ENCODE results near the gene NADK. TPM values are rescaled to one million over a fixed set of nuclear protein-coding genes. Genes with fewer than 3 reads are reported as not detected.
"Not testable (repeated sequence)": the region's sequence is repeated elsewhere in the genome, so short reads cannot be mapped to it uniquely, and the experiment has no call there.

The NADK gene
- total and polyA plus RNA-seq, 2 experiments from 2014 or later: 43.0 to 43.1 TPM

- Histone ChIP-seq H3K36me3 (ENCODE audit: low read depth) (no peaks in the 10 kb centered on the region), H3K79me2 (ENCODE audit: insufficient read depth) (peaks cover 23% of the 10 kb centered on the region), H3K9me3 (ENCODE audit: low read depth) (no peaks in the 10 kb centered on the region), H3K4me1 (ENCODE audit: insufficient read depth) (no peaks in the 10 kb centered on the region), H3K9ac (no peak overlapping the region), H3K4me3 (no peak overlapping the region), H2AFZ (no peak overlapping the region), H3K27me3 (replicated peaks; ENCODE audit: insufficient read depth) (no peaks in the 10 kb centered on the region), H3K9me2 (ENCODE audit: insufficient read depth) (no peaks in the 10 kb centered on the region), H3K4me2 (ENCODE audit: unreplicated experiment) (no peak overlapping the region), H3F3A (ENCODE audit: insufficient read depth) (no peaks in the 10 kb centered on the region), H3K27ac (no peak overlapping the region), H4K20me1 (ENCODE audit: insufficient read depth) (no peaks in the 10 kb centered on the region)
- in situ Hi-C loops (cut with MboI): no loop called here
- DNase-seq: no peak
- no peak for TF ChIP-seq EZH2phosphoT487 (IDR thresholded peaks at IDR 0.05; ENCODE audit: insufficient read depth, low read depth)
- TF ChIP-seq EZH2 (IDR thresholded peaks at IDR 0.05; ENCODE audit: insufficient read depth, poor library complexity, severe bottlenecking): no peak
- 94 to 97% methylated on average over 44 to 46 of the region's 49 CpGs for WGBS, 2 experiments (ENCODE audit: low coverage in 1 of 2, low lambda C conversion rate in 2 of 2, missing lambda C conversion rate in 2 of 2)
Measured at GRCh38 chr1:1754051-1754815, 24.0 kb downstream of the NADK start.

GRCh38 chr1:1753607-1754005 is 24.7 kb downstream of the NADK start:
- Histone ChIP-seq H2AFZ (no peak overlapping the region), H4K20me1 (ENCODE audit: insufficient read depth) (no peaks in the 10 kb centered on the region), H3F3A (ENCODE audit: insufficient read depth) (no peaks in the 10 kb centered on the region), H3K9me2 (ENCODE audit: insufficient read depth) (no peaks in the 10 kb centered on the region), H3K4me1 (ENCODE audit: insufficient read depth) (no peaks in the 10 kb centered on the region), H3K27me3 (replicated peaks; ENCODE audit: insufficient read depth) (no peaks in the 10 kb centered on the region), H3K36me3 (ENCODE audit: low read depth) (no peaks in the 10 kb centered on the region), H3K79me2 (ENCODE audit: insufficient read depth) (peaks cover 16% of the 10 kb centered on the region), H3K4me2 (ENCODE audit: unreplicated experiment) (no peak overlapping the region), H3K4me3 (no peak overlapping the region), H3K9me3 (ENCODE audit: low read depth) (no peaks in the 10 kb centered on the region), H3K9ac (no peak overlapping the region), H3K27ac (no peak overlapping the region)
- in situ Hi-C loops (cut with MboI): no loop called here
- TF ChIP-seq EZH2phosphoT487 (IDR thresholded peaks at IDR 0.05; ENCODE audit: insufficient read depth, low read depth) (no peak), EZH2 (IDR thresholded peaks at IDR 0.05; ENCODE audit: insufficient read depth, poor library complexity, severe bottlenecking) (no peak)
- no peak for DNase-seq
- WGBS, 2 experiments (ENCODE audit: low coverage in 1 of 2, low lambda C conversion rate in 2 of 2, missing lambda C conversion rate in 2 of 2): 94 to 98% methylated on average over 16 of the region's 16 CpGs

- 0 out of 2 replicates have a peak, but pooled peaks cover 9% of the 10 kb centered on the region for H3K79me2 ChIP-seq (ENCODE audit: insufficient read depth)
- H3K4me2 ChIP-seq (ENCODE audit: unreplicated experiment): no peak overlapping the region
- in situ Hi-C loops (cut with MboI): no loop called here
- no peaks in the 10 kb centered on the region for H3K9me3 ChIP-seq (ENCODE audit: low read depth)
- no peak for TF ChIP-seq EZH2 (IDR thresholded peaks at IDR 0.05; ENCODE audit: insufficient read depth, poor library complexity, severe bottlenecking)
- no peak for TF ChIP-seq EZH2phosphoT487 (IDR thresholded peaks at IDR 0.05; ENCODE audit: insufficient read depth, low read depth)
- DNase-seq: no peak
- no peaks in the 10 kb centered on the region for H3K4me1 ChIP-seq (ENCODE audit: insufficient read depth)
- no peak overlapping the region for H3K9ac ChIP-seq
- no peaks in the 10 kb centered on the region for H3K36me3 ChIP-seq (ENCODE audit: low read depth)
- H3K27me3 ChIP-seq (replicated peaks; ENCODE audit: insufficient read depth): no peaks in the 10 kb centered on the region
- H3K4me3 ChIP-seq: no peak overlapping the region
- no peak overlapping the region for H3K27ac ChIP-seq
- H4K20me1 ChIP-seq (ENCODE audit: insufficient read depth): no peaks in the 10 kb centered on the region
- no peaks in the 10 kb centered on the region for H3K9me2 ChIP-seq (ENCODE audit: insufficient read depth)
- H3F3A ChIP-seq (ENCODE audit: insufficient read depth): no peaks in the 10 kb centered on the region
- H2AFZ ChIP-seq: no peak overlapping the region
- WGBS, 2 experiments (ENCODE audit: low coverage in 1 of 2, low lambda C conversion rate in 2 of 2, missing lambda C conversion rate in 2 of 2): 87% methylated on average over 35 of the region's 37 CpGs
Measured at GRCh38 chr1:1752636-1753606, 25.3 kb downstream of the NADK start.

GRCh38 chr1:1752190-1752589 is 26.1 kb downstream of the NADK start:
- H3K27ac ChIP-seq: no peak overlapping the region
- H3K9me3 ChIP-seq (ENCODE audit: low read depth): no peaks in the 10 kb centered on the region
- no peaks in the 10 kb centered on the region for H3K36me3 ChIP-seq (ENCODE audit: low read depth)
- no peaks in the 10 kb centered on the region for H3K27me3 ChIP-seq (replicated peaks; ENCODE audit: insufficient read depth)
- H3K4me3 ChIP-seq: no peak overlapping the region
- WGBS, 2 experiments (ENCODE audit: low coverage in 1 of 2, low lambda C conversion rate in 2 of 2, missing lambda C conversion rate in 2 of 2): 95% methylated on average over 11 of the region's 11 CpGs
- H3F3A ChIP-seq (ENCODE audit: insufficient read depth): no peaks in the 10 kb centered on the region
- in situ Hi-C loops (cut with MboI): no loop called here
- H3K9me2 ChIP-seq (ENCODE audit: insufficient read depth): no peaks in the 10 kb centered on the region
- no peaks in the 10 kb centered on the region for H3K4me1 ChIP-seq (ENCODE audit: insufficient read depth)
- DNase-seq: no peak
- no peaks in the 10 kb centered on the region for H4K20me1 ChIP-seq (ENCODE audit: insufficient read depth)
- H3K4me2 ChIP-seq (ENCODE audit: unreplicated experiment): no peak overlapping the region
- TF ChIP-seq EZH2phosphoT487 (IDR thresholded peaks at IDR 0.05; ENCODE audit: insufficient read depth, low read depth) (no peak), EZH2 (IDR thresholded peaks at IDR 0.05; ENCODE audit: insufficient read depth, poor library complexity, severe bottlenecking) (no peak)
- H3K9ac ChIP-seq: no peak overlapping the region
- H3K79me2 ChIP-seq (ENCODE audit: insufficient read depth): 0 out of 2 replicates have a peak, but pooled peaks cover 2% of the 10 kb centered on the region
- no peak overlapping the region for H2AFZ ChIP-seq

- H3K4me3 ChIP-seq; H3K9me3 ChIP-seq (ENCODE audit: low read depth); H3K79me2 ChIP-seq (ENCODE audit: insufficient read depth); H3K9ac ChIP-seq; in situ Hi-C loops (cut with MboI); H2AFZ ChIP-seq; H3K27ac ChIP-seq; H3K4me2 ChIP-seq (ENCODE audit: unreplicated experiment); DNase-seq; H3F3A ChIP-seq (ENCODE audit: insufficient read depth); H3K36me3 ChIP-seq (ENCODE audit: low read depth); H4K20me1 ChIP-seq (ENCODE audit: insufficient read depth); H3K9me2 ChIP-seq (ENCODE audit: insufficient read depth); H3K27me3 ChIP-seq (replicated peaks; ENCODE audit: insufficient read depth); H3K4me1 ChIP-seq (ENCODE audit: insufficient read depth): not testable (repeated sequence)
- WGBS, 2 experiments (ENCODE audit: low coverage in 1 of 2, low lambda C conversion rate in 2 of 2, missing lambda C conversion rate in 2 of 2): 73 to 74% methylated on average over 5 to 6 of the region's 9 CpGs
Measured at GRCh38 chr1:1749941-1750340, 28.3 kb downstream of the NADK start.
